Lower leg skin (tissue), 4 donors: ENCODE results near the gene FKRP. TPM values are rescaled to one million over a fixed set of nuclear protein-coding genes. Genes with fewer than 3 reads are reported as not detected.

Experiments
- DNase-seq, 2 donors: peaks; one replicate each; pipeline ENCODE4 v3.0.0-alpha.2; 2019; ENCODE audit warnings: low spot score in 2 of 2
- H3K4me3 ChIP-seq: fragments of 200-600 bp; sonication (generic); 2 replicates; pipeline ENCODE4 v1.5.1; 2017; ENCODE audit warnings: mild to moderate bottlenecking, low read depth; ENCODE audit not compliant: poor library complexity, severe bottlenecking
- CTCF ChIP-seq, 3 donors: fragments of 450-650 bp; IDR thresholded peaks; one replicate each; pipeline ENCODE4 v1.5.1; 2016; ENCODE audit warnings: antibody characterized with exemption in 3 of 3, mild to moderate bottlenecking in 3 of 3, moderate library complexity in 2 of 3
- POLR2A ChIP-seq, 2 donors: fragments of 450-650 bp; IDR thresholded peaks; one replicate each; pipeline ENCODE4 v1.6.1; 2016 to 2017; ENCODE audit warnings: antibody characterized with exemption in 2 of 2, mild to moderate bottlenecking in 1 of 2, moderate library complexity in 1 of 2
- WGBS, 2 donors: methylation state at CpG; one replicate each; pipeline ENCODE4 v1.1.5; 2018; 5-methylcytosine and 5-hydroxymethylcytosine counted together
- intact Hi-C: fragments of 100-400 bp; cut with DNase I; formaldehyde crosslinking; loops from one replicate; pipeline ENCODE4 v1.15.0; 2023; ENCODE audit warnings: low total_unique reads
- total RNA-seq, 4 donors: library from RNA; depleted of rRNA; stranded (reverse); fragments of >200 nt; gene quantifications; one replicate each; pipeline ENCODE4 v1.1.0, GENCODE V29; 2016

FKRP gene
- total RNA-seq, 4 donors from 2014 or later, result 9.4 to 16.1 (median 12.8) TPM

DNA sequence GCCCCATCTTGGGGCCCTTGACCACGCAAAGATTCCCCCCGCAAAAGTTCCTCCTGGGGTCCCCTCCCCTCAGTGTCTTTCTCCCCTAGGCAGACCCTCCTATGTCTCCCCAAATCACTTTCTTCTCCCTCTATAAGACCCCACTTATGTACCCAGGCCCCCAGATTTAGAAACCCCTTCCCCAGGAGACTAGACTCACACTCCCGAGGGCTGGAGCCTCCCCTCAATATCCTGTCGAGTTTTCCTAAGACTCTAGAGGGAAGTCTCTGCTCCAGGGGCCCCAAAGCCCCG is 41.1 kb downstream of the FKRP start:
- intact Hi-C loops, result no loop called here
- 3 to 4% methylated on average over 5 of the region's 5 CpGs for WGBS, 2 donors
- DNase-seq, result no peak
- peak overlapping the region; percentile 93 for H3K4me3 ChIP-seq
- no peak for TF ChIP-seq CTCF (IDR thresholded peaks at IDR 0.05)
- no peak for TF ChIP-seq POLR2A (IDR thresholded peaks at IDR 0.05)

GRCh38 chr19:46787331-46788261 is 41.7 kb downstream of the FKRP start:
- intact Hi-C loops, result no loop called here
- peak; percentile 40 to 91 for DNase-seq
- 0 to 1% methylated on average over 22 to 33 of the region's 80 CpGs for WGBS, 2 donors
- peak overlapping the region; percentile 93 for H3K4me3 ChIP-seq
- TF ChIP-seq CTCF (IDR thresholded peaks at IDR 0.05), result no peak
- no peak for TF ChIP-seq POLR2A (IDR thresholded peaks at IDR 0.05)

- WGBS, 2 donors, result 1% methylated on average over 34 to 42 of the region's 46 CpGs
- H3K4me3 ChIP-seq, result peak within 1 kb of the TSS; percentile 93
- TF ChIP-seq CTCF (IDR thresholded peaks at IDR 0.05) (no peak), POLR2A (IDR thresholded peaks at IDR 0.05) (peak in 1 of 2 donors; percentile 88)
- peak; percentile 97 to 100 for DNase-seq
- intact Hi-C loops, result no loop called here
Observed at GRCh38 chr19:46788262-46788967, 42.6 kb downstream of the FKRP start, which contains the start of gene SLC1A5. TSS of gene SLC1A5 (minus strand) at chr19:46788594. CDS start at chr19:46787965, 629 bp downstream.

- TF ChIP-seq CTCF (IDR thresholded peaks at IDR 0.05), result no peak
- no peak for TF ChIP-seq POLR2A (IDR thresholded peaks at IDR 0.05)
- WGBS, 2 donors, result 58% methylated on average over 9 of the region's 9 CpGs
- H3K4me3 ChIP-seq, result no peak overlapping the region
- intact Hi-C loops, result no loop called here
- no peak for DNase-seq
Observed at GRCh38 chr19:46788968-46789338, 43.1 kb downstream of the FKRP start.

DNA sequence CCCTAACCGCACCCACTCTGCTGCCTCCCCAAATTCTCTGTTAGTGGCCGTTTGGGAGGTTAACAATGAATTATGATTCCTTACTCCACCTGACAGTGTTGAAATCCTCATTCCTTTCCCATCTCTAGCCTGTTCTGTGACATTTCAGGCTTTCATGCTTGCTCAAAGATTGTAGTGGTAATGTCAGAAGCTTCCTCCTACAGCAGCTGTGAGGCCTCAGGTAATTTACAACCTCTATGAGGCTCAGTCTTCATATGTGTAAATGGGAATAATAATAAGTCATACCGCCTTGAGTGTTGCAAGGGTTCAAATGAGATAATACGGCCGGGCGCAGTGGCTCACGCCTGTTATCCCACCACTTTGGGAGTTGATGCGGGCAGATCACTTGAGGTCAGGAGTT is 43.5 kb downstream of the FKRP start:
- WGBS, 2 donors, result 85 to 87% methylated on average over 8 of the region's 8 CpGs
- DNase-seq, result no peak
- no peak overlapping the region for H3K4me3 ChIP-seq
- intact Hi-C loops, result no loop called here
- TF ChIP-seq CTCF (IDR thresholded peaks at IDR 0.05), result no peak
